ENCODE data around the gene WWOX.

DNA sequence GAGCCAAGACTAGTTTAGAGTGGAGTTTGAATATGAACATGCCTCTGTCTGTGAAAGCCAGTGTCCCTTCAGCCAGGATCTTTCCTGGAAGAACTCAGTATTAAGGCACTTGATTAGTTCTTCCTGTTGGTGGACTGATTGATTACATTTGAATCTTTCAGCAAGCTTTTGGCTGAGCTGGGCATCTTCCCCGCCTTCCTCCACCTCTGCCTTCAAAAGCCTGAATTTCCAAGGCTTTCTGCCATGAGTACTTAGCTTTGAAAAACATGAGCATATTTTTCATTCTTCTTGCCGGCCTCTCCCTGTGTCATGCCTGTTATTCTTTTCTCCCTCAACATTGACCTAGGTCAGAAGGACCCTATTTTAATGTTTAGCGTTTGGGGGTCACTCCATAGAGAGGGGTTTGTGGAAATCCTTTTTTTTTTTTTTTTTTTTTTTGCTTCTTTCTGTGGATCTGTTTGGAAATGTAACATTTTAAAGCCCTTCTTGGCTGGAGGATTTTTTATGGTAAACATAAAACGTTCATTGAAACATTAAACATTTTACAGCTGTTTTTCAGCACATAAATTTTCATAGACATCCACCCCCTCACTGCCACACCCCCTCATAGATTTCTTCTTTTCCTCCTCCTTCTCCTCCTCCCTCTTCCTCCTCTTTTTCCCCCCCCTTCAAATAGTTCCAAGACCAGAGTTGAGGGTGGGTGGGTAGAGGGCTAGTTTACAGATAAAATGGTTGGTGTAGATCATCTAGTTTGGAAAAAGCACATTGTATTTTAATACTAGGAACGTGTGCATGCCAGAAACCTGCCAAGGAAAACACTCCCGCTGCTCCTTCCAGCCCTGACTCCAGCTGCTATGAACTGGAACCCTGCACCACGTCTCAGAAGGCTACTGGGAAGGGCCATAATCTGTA, 645.9 kb downstream of the WWOX start:
- TF ChIP-seq, protein P1, sequence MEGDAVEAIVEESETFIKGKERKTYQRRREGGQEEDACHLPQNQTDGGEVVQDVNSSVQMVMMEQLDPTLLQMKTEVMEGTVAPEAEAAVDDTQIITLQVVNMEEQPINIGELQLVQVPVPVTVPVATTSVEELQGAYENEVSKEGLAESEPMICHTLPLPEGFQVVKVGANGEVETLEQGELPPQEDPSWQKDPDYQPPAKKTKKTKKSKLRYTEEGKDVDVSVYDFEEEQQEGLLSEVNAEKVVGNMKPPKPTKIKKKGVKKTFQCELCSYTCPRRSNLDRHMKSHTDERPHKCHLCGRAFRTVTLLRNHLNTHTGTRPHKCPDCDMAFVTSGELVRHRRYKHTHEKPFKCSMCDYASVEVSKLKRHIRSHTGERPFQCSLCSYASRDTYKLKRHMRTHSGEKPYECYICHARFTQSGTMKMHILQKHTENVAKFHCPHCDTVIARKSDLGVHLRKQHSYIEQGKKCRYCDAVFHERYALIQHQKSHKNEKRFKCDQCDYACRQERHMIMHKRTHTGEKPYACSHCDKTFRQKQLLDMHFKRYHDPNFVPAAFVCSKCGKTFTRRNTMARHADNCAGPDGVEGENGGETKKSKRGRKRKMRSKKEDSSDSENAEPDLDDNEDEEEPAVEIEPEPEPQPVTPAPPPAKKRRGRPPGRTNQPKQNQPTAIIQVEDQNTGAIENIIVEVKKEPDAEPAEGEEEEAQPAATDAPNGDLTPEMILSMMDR (IDR thresholded peaks at IDR 0.05 in 8 of 11, conservative IDR thresholded peaks at IDR 0.05 in 3 of 11) = no peak
- no peak for TF ChIP-seq POLR2AphosphoS5 (IDR thresholded peaks at IDR 0.05)
- TF ChIP-seq POLR2A (IDR thresholded peaks at IDR 0.05) = no peak
